ENCODE data around the gene SHTN1.

The SHTN1 gene

GRCh38 chr10:116868198-116868676 lies 136.8 kb downstream of the SHTN1 start:
- DNase-seq (ENCODE audit: low spot score): no peak

- DNase-seq (ENCODE audit: low spot score): no peak
These were observed 137.9 kb downstream of the SHTN1 start for GRCh38 chr10:116866987-116867595.

- no peak for DNase-seq (ENCODE audit: low spot score)
These were observed 138.9 kb downstream of the SHTN1 start for GRCh38 chr10:116866066-116866465.

- DNase-seq (ENCODE audit: low spot score): no peak
These were observed 140.6 kb downstream of the SHTN1 start for GRCh38 chr10:116864436-116864835.

GRCh38 chr10:116861796-116862195 lies 143.2 kb downstream of the SHTN1 start:
- DNase-seq (ENCODE audit: low spot score): no peak

- no peak for DNase-seq (ENCODE audit: low spot score)
These were observed 147.8 kb downstream of the SHTN1 start for GRCh38 chr10:116857156-116857555.

- DNase-seq (ENCODE audit: low spot score): no peak
These were observed 151.3 kb downstream of the SHTN1 start for GRCh38 chr10:116853701-116854100.

- no peak for DNase-seq (ENCODE audit: low spot score)
These were observed 151.7 kb downstream of the SHTN1 start for GRCh38 chr10:116853287-116853686.

GRCh38 chr10:116852246-116852645 lies 152.7 kb downstream of the SHTN1 start:
- no peak for DNase-seq (ENCODE audit: low spot score)

- no peak for DNase-seq (ENCODE audit: low spot score)
These were observed 154.9 kb downstream of the SHTN1 start for GRCh38 chr10:116850058-116850611.

- peak; percentile 93 for DNase-seq (ENCODE audit: low spot score)
These were observed 155.5 kb downstream of the SHTN1 start, which contains the start of gene ENO4 for GRCh38 chr10:116849248-116850057. TSS of gene ENO4 (plus strand) at chr10:116849499. CDS start at chr10:116849567, 68 bp downstream.

GRCh38 chr10:116848944-116849247 lies 156.1 kb downstream of the SHTN1 start:
- DNase-seq (ENCODE audit: low spot score): no peak

GRCh38 chr10:116848032-116848943 lies 156.7 kb downstream of the SHTN1 start:
- no peak for DNase-seq (ENCODE audit: low spot score)

GRCh38 chr10:116845823-116846222 lies 159.2 kb downstream of the SHTN1 start:
- DNase-seq (ENCODE audit: low spot score): no peak

- no peak for DNase-seq (ENCODE audit: low spot score)
These were observed 164.5 kb downstream of the SHTN1 start for GRCh38 chr10:116840389-116841075.

- DNase-seq (ENCODE audit: low spot score): no peak
These were observed 166.8 kb downstream of the SHTN1 start for GRCh38 chr10:116838143-116838725.

GRCh38 chr10:116836902-116837523 lies 168.0 kb downstream of the SHTN1 start:
- no peak for DNase-seq (ENCODE audit: low spot score)

GRCh38 chr10:116836083-116836482 lies 168.9 kb downstream of the SHTN1 start:
- DNase-seq (ENCODE audit: low spot score): peak; percentile 59

GRCh38 chr10:116835658-116836057 lies 169.3 kb downstream of the SHTN1 start:
- DNase-seq (ENCODE audit: low spot score): no peak

All from ecto neural progenitor cell (in vitro differentiated cells).